KG1 (cell line): ENCODE measurements around the gene COX19.

Experiments
- DNase-seq: peaks from one replicate; lab custom pipeline; 2025; lab: John Stamatoyannopoulos, UW

Gene COX19

DNA sequence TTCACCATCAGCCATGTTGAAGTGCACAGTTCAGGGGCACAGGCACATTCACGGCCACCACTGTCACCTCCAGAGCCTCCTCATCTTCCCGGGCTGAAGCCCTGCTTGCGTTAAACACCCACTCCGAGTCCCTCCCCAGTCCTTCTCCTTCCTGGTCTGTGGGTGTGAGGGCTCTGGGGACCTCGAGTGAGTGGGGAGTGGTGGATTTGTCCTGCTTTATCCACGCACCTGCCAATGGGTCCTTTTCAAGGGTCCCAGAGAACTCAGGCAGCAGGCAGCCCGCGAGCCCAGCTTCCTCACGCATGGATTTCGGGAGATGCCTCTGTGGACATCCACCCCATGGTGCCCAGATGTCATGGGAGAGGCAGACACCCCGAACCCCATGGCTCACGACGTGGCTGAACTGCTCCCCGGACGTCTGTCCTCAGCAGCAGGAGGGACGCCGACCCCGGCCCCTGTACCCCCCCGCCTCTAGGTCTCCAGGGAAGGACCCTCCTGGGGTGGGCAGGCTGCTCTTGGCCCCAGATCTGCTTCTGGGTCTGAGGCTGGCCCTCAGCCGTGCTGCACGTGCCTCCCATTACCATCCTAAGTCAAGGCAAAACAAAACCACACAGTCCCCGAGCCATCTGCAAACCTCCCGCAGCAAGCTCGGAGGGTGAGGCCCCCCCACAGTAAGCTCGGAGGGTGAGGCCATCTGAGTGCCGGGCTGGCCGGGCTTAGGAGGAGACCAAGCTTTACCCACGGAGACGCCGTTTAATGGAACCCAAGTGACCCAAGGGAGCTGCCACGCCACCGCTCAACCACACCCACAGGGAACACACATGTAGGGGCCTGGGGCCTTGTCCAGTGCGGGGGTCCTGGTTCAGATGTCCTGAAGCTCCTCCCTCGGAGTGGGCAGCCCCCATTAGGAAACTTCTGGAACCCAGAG, 16.6 kb upstream of the COX19 start:
- DNase-seq: no peak

DNA sequence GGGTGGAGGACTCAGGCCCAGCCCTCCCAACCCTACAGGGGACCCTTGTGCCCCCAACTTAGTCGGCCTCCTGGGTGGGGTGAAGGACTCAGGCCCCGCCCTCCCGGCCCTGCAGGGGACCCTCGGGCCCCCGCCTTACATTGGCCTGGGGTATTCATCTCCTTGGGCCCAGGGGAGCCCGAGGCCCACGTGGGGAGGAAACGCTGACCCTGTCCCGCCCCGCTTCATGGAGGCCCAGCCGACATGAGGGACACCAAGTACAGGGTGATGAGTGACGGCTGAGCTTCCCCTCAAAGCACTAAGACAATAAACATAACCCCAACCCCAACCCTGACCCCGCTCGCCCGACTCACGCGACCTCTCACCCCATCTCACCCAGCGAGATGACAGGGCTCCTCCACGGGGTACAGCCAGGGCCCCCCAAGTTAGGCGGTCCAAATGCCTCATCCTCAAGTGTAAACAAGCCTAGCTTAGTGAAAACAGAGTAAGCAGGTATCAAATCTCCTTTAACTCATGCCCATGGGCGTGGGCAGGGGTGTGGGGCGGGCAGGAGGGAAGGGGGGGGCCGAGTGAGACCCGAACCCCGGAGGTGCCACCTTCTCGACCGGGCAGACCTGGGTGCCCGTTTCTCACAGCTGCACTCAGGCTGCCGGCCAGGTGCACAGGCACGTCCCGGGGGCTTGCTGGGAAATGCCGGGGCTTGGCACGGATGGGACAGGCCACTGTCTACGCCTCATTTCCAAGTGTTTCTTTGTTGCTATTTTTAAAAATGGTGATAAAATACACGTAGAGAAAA, 15.8 kb upstream of the COX19 start:
- no peak for DNase-seq

DNA sequence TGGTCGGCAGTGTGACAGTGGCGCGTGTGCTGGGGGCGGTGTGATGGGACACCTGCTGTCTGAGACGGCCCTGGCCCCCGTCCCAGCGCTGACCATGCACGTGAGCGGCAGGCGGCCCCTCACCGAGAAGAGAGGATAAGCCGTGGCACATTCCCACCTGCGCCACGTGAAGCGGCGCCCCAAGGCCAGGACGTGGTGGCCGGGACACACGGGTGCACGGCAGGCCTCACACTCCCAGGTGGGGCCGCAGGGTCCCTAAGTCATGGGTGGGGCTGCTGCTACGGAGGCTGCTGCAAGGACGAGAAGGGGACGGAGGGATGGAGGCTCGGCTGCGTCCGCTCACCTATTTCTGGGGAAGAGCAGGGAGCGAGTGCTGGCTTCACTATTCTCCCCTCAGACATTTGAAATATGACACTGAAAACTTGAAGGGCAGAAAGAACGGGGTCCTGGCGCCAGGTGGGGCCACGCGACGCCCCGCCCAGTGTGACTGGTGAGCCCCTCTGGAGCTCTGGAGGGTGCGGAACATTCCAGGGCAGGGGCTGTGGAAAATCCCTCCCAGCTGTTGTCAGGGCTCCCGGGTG, 15.1 kb upstream of the COX19 start:
- DNase-seq: no peak

DNA sequence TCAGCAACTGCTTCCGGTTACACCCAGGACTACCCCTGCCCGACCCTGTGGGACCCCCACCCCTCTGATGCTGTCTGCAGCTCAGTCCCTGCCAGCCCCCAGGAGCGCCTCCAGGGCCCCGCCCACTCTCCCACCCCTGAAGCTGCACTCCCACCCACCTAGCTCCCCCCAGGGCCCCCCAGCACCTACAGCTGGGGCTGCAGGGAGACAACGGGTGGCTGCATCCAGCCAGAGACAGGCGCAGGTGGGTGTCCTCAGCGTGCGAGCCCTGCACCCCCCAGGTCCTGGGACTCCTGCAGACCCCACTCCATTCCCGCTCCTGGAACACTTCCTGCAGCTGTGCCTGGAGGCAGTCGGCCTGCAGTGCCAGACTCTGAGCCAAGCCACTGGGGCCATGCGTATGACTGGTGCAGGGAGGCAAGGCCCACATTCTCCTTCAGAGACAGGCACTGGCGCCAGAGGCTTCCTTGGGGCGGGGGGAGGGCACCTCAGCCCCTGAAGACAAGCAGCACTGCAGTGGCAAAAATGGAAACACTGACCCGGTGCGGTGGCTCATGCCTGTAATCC, 13.7 kb upstream of the COX19 start:
- no peak for DNase-seq

DNA sequence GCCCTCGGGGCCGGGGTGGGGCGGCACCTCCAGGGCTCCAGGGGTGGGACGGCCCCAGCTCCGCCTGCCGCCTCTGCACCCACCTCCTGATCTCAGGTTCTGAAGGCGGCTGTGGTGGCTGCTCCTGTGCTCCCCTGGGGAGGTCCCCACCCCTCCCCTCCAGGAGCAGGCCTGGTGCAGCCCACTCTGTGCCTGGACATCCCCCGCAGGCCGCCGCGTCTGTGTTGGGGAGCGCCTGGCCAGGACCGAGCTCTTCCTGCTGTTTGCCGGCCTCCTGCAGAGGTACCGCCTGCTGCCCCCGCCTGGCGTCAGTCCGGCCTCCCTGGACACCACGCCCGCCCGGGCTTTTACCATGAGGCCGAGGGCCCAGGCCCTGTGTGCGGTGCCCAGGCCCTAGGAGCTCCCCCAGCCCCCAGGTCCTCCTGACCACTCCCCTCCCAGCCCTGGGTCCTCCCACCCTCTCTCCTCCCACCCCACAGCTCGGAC, 13.1 kb upstream of the COX19 start:
- DNase-seq: no peak

DNA sequence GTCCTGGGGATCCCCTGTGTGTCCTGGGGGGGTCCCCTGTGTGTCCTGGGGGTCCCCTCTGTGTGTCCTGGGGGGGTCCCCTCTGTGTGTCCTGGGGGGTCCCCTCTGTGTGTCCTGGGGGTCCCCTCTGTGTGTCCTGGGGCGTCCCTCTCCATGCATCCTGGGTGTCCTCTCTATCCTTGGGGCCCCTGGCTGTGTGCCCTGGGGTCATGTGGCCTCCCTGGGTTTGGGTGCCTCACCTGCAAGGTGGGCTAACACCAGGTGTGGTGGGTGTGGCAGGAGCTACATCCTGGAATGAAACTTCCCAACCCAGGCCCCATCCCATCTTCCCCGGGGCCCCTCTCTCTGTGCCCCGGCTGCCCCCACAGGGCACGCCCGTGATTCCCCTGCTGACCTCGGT, 12.6 kb upstream of the COX19 start:
- no peak for DNase-seq

DNA sequence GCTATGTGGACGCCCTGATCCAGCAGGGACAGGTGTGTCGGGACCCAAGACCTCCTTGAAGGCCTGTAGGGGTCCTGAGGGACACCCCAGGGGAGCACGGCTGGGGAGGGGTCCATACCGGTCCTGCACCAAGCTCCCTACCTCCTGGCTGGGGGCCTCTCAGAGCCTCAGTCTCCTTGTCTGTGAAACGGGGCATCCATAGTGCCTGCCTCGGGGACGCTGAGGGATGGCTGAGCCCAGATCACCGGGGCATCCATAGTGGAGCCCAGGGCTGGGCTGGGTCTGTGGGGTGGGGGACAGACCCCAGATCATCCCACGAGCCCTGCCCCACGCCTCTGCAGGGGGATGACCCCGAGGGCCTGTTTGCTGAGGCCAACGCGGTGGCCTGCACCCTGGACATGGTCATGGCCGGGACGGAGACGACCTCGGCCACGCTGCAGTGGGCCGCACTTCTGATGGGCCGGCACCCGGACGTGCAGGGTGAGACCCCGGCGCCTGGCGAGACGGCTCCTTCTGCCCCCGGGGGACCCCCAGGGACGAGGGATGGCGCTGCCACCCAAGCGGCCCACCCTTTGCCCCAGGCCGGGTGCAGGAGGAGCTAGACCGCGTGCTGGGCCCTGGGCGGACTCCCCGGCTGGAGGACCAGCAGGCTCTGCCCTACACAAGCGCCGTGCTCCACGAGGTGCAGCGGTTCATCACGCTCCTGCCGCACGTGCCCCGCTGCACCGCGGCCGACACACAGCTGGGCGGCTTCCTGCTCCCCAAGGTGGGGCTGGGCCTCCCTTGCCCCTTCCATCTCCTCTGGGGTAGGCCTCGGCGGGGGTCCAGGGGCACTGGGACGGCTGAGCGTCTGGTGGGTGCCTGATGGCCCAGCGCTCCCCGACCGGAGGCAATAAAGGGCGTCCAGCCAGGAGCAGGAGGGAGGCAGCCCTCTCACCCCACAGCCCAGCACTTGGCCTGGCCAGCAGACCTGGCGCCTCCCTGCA, 11.7 kb upstream of the COX19 start:
- DNase-seq: no peak

DNA sequence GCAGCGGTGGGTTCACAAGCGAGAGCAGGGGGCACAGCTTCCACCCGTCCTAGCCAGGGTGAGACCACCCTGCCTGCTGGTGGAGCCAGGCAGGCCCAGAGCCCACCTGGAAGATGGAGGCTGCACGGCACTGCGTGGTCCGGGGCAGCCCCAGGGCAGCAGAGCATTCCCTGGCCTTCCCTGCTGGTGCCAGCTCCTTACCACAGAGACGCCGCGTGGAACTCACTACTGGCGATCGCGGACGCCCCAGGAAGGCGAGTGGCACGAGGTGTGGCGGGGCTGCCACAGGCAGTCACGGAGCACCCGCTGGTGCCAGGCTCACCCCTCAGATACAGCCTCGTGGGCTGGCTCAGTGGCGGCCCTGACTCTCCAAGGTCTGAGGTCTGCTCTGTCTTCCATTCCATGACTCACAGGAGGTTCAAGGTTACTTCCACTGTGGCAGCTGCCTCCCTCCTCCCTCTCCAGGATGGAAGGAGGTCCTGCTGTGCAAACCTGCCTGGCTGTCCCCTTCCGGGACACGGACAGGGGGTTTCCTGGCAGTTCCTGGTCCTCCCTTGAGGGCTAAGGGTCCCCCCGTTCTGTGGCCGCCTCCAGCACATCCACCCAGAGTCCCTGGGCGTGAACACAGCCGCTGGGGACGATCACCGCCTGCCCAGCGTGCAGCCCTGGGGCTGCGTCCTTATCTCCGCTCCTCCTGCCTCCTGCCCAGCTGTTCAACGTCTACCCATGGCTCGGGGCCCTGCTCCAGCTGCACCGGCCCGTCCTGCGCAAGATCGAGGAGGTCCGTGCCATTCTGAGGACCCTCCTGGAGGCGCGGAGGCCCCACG, 10.8 kb upstream of the COX19 start:
- DNase-seq: no peak

DNA sequence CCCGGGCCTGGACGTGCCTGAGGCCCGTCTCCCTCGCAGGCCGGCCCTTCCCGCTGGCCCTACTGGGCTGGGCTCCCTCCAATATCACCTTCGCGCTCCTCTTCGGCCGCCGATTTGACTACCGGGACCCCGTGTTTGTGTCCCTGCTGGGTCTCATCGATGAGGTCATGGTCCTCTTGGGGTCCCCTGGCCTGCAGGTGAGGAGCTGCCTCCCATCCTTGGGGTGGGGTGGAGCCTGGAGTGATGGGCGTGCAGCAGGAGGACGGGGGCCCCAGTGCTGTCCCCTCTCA, 9.7 kb upstream of the COX19 start:
- DNase-seq: no peak

DNA sequence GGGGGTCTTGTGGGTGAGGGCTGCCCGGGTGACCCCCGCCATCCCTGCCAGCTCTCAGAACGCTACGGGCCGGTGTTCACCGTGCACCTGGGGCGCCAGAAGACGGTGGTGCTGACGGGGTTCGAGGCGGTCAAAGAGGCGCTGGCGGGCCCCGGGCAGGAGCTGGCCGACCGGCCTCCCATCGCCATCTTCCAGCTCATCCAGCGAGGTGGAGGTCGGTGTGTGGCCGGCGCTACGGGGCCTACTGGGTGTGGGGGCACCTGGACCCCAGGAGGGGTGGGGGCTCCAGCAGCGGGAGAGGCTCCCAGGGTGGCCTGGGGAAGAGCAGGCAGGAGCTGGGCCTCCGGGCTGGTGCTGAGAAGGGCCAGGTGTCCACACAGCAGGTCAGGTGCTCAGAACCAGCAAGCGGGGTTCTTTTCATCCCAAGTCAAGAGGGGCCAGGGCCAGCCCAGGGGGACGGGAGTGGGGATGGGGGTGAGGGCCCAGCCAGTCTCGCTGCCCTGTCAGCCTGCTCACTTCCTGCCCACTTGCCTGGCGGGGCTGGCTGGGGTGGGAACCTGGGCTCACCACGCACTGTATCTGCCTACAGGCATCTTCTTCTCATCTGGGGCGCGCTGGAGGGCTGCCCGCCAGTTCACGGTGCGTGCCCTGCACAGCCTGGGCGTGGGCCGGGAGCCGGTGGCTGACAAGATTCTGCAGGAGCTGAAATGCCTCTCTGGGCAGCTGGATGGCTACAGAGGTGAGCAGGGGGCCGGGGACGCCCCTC, 9.2 kb upstream of the COX19 start:
- DNase-seq: no peak

DNA sequence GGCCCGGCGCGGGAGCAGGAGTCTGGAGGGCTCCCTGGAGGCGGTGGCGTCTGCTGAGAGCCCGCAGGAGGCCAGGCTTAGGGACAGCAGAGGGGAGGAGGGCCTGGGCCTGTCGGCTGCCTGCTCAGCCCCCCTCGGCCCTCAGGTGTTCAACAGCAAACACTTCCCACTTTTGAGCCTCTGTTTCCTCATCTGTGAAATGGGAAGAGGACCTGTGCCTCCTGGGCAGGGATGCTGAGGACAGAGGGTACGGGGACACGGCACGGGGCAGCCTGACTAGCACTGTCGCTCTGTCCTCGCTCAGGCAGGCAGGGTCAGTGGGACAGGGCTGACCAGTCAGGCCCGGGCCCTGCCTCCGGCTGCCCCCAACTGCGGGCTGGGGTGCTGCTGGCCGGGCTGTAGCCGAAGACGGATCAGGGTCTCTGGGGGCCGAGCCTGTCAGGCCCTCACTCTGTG, 8.3 kb upstream of the COX19 start:
- DNase-seq: no peak

DNA sequence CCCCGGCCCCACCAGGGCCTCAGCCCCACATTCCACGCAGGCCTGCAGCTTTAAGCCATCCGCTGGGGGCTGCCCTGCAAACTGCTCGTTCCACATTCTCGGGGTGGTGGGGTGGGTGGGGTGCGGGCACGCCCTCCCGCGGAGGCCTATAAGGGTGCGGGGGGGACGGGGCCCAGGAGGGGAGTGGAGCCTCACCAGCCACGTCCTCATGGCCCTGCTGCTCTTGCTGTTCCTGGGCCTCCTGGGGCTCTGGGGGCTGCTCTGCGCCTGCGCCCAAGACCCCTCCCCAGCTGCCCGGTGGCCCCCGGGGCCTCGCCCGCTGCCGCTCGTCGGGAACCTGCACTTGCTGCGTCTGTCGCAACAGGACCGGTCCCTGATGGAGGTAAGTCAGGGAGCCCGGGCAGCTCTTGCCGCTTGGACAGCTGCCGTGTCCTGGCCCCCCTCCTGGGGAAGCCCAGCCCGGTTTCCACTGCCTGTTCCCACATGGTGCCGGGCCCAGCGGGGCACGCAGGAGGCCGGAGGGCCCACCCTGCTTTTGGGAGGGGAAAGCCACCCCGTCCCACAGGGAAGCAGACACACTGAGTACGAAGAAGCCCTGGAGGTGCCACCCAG, 7.8 kb upstream of the COX19 start, which contains the start of gene CYP2W1:
CYP2W1 (plus strand) TSS at position 178 of the 612 bp plus-strand sequence; CDS start at position 209, 31 bp downstream.
- no peak for DNase-seq

DNA sequence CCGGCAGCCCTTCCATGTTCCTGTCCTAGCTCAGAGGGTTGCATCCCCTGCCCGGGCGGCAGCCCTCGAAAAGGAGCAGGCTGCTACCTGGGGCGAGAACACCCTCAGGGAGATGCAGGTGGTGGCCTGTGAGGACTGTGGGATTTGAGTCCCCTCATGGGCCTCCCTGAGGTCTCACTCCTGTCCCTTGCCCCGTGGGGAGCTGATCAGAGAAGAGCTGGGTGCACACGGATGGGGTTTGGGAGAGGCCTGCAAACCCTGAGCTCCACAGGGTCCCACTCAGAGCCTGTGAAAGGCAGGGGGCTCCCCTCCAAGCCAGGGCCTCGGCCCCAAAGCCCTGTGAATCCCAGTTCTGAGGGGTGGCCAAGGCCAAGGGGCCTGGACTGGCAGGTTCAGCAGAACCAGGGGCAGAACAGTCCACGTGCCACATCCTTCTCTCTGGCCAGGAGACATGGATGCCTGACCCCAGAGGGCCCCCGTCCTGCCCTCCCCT, 7.2 kb upstream of the COX19 start:
- DNase-seq: no peak

DNA sequence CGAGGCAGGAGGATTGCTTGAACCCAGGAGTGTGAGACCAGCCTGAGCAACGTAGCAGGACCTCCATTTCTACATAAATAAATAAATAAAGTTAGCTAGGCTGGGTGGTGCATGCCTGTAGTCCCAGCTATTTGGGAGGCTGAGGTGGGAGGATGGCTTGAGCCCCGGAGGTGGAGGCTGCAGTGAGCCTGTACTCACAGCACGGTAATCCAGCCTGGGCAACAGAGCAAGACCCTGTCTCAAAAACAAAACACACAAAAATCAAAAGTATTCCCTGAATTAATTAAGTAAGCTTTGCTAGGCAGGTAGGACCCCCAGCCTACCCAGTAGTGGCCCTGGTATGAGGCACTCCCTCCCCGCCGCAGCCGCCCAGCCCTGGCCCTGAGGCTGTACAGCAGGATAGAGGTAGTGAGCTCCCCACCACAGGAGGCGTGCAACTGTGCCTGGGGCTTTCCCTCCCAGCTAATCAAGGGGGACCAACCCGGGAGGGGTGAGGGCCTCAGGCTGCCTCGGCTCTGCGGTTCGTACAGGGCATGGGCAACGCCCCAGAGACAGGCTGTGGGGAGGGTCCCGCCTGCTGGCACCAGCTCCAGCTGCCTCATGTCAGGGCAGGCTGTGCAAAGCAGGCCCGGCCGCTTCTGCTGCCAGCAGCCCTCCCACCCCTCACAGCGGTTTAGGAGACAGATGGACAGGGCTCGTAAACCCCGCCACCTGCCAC, 6.6 kb upstream of the COX19 start:
- no peak for DNase-seq

DNA sequence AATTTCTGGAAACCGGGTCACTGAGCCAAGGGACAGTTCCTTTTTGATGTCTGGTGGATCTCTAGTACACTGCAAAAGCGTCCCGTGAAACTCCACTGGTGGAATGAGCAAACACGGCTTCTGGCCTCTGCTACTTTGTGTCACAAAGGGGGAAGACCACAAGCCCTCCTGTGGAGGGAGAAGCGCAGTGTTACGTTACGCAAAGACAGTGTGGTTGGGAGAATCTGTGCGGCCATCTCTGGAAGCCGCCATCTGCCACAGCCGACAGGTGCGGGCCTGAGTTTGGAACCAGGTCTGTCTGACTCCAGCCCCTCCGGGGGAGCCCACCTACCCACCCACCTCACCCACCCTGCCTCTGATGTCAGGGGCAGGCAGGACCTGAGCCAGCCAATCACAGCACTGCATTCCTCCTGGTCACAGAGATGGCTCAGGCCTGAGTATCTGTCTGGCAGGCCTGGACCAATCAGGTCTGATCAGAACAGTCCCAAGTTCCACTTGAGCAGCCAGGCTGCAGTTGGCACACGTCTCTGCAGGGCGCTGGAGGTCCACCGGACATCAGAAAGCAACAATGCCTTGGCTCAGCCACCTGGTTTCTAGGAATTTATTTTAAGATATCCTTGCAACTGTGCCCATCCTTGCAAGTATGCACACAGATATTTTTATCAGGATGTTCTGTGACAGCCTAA, 4.7 kb upstream of the COX19 start:
- no peak for DNase-seq

DNA sequence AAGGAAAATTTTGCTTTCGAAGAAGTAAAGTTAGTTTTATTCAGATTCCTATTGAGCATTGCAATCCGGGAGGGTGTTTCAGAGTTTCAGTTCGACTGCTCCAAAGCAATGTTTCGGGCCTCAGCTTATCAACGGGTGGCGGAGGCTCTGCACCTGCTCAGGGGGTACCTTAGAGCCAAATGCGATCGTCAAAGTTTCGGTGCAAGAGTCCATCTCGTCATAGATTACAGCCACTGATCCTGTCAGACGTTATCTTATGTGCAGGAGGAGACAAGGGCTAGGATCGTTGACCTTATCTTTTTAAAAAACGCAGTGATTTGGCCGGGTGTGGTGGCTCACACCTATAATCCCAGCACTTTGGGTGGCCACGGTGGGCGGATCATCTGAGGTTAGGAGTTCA, 3.8 kb upstream of the COX19 start:
- DNase-seq: no peak

DNA sequence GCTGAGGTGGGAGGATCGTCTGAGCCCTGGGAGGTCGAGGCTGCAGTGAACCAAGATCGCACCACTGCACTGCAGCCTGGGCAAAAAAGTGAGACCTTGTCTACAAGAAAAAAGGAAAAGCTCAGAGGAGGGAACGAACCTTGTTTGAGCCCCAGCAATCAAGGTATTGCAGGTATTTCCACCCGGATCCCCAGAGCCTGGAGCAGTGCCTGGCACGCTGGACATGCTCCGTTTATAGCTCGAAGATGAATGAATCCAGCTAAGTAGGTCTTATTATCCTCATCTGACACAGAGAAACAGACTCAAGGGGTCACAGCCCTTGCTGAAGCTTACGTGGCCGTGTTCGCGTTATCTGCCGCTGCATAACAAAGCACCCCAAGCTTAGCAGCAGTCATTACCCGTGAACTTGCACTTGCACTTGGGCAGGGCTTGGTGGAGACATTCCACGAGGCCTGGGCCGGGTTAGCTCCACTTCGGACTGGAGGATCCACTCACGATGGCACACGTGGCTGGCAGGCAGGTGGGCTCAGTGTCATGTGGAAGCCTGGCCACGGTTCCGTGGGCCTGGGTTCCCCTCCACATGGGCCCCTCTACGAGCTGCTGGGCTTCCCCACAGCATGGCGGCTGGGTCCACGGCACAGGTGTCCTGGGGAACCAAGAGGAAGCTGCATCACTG, 3.2 kb upstream of the COX19 start:
- DNase-seq: no peak
